H9 (cell line): ENCODE measurements around the gene APOL4. TPM values are rescaled to one million over a fixed set of nuclear protein-coding genes. Genes with fewer than 3 reads are reported as not detected.

ENCODE experiments used
- DNase-seq: peaks from one replicate; pipeline ENCODE4 v3.0.0-alpha.2; 2017
- H2AFZ ChIP-seq: one replicate; pipeline ENCODE4 v1.6.1; 2013; ENCODE audit warnings: mild to moderate bottlenecking, low read length, control low read depth, moderate library complexity
- H2AK5ac ChIP-seq: 2 replicates; pipeline ENCODE4 v1.6.1; 2013; ENCODE audit warnings: low read length, control low read depth, mixed read lengths; ENCODE audit not compliant: insufficient read length
- H2BK120ac ChIP-seq: one replicate; pipeline ENCODE4 v1.6.1; 2013; ENCODE audit warnings: low read depth, mild to moderate bottlenecking, low read length, control low read depth, inconsistent platforms; ENCODE audit not compliant: poor library complexity, severe bottlenecking
- H2BK12ac ChIP-seq: 2 replicates; pipeline ENCODE4 v1.6.1; 2013; ENCODE audit warnings: low read length, control low read depth, mixed read lengths, low read depth; ENCODE audit not compliant: insufficient read length
- H2BK15ac ChIP-seq: 2 replicates; pipeline ENCODE4 v1.6.1; 2013; ENCODE audit warnings: low read depth, low read length, control low read depth
- H2BK20ac ChIP-seq: one replicate; pipeline ENCODE4 v1.6.1; 2013; ENCODE audit warnings: low read depth, mild to moderate bottlenecking, low read length, control low read depth, inconsistent platforms; ENCODE audit not compliant: poor library complexity, severe bottlenecking
- H2BK5ac ChIP-seq: 2 replicates; pipeline ENCODE4 v1.6.1; 2013; ENCODE audit warnings: low read length, control low read depth, mixed read lengths; ENCODE audit not compliant: insufficient read length
- H3K14ac ChIP-seq: 2 replicates; pipeline ENCODE4 v1.6.1; 2013; ENCODE audit warnings: low read length, control low read depth; ENCODE audit not compliant: insufficient read depth
- H3K18ac ChIP-seq: 2 replicates; pipeline ENCODE4 v1.6.1; 2013; ENCODE audit warnings: low read depth, mild to moderate bottlenecking, mixed read lengths, low read length, control low read depth; ENCODE audit not compliant: insufficient read length
- H3K23ac ChIP-seq: 2 replicates; pipeline ENCODE4 v1.6.1; 2013; ENCODE audit warnings: low read length, control low read depth, mixed read lengths, low read depth; ENCODE audit not compliant: insufficient read length
- H3K23me2 ChIP-seq: 2 replicates; pipeline ENCODE4 v1.6.1; 2013; ENCODE audit warnings: low read depth, mild to moderate bottlenecking, mixed read lengths, low read length, control low read depth; ENCODE audit not compliant: insufficient read length, poor library complexity, severe bottlenecking
- H3K27ac ChIP-seq: 2 replicates; pipeline ENCODE4 v1.5.1; 2013; ENCODE audit warnings: low read length, control low read depth, mixed read lengths, low read depth; ENCODE audit not compliant: insufficient read length
- H3K27me3 ChIP-seq: 2 replicates; pipeline ENCODE4 v1.6.1; 2013; ENCODE audit warnings: low read length, control low read depth, inconsistent platforms; ENCODE audit not compliant: insufficient read depth
- H3K4ac ChIP-seq: 2 replicates; pipeline ENCODE4 v1.6.1; 2013; ENCODE audit warnings: low read depth, mild to moderate bottlenecking, control low read depth, inconsistent platforms, low read length, moderate library complexity
- H3K4me1 ChIP-seq: 2 replicates; pipeline ENCODE4 v1.6.1; 2013; ENCODE audit warnings: low read length, control low read depth, inconsistent platforms; ENCODE audit not compliant: insufficient read depth
- H3K4me2 ChIP-seq: 2 replicates; pipeline ENCODE4 v1.6.1; 2013; ENCODE audit warnings: low read length, control low read depth, mixed read lengths; ENCODE audit not compliant: insufficient read length, insufficient read depth
- H3K56ac ChIP-seq: 2 replicates; pipeline ENCODE4 v1.6.1; 2013; ENCODE audit warnings: low read depth, mild to moderate bottlenecking, mixed read lengths, low read length, control low read depth; ENCODE audit not compliant: insufficient read length
- H3K79me1 ChIP-seq: 2 replicates; pipeline ENCODE4 v1.6.1; 2013; ENCODE audit warnings: low read depth, mild to moderate bottlenecking, moderate library complexity, low read length, control low read depth, inconsistent platforms; ENCODE audit not compliant: insufficient read depth, poor library complexity, severe bottlenecking
- H3K79me2 ChIP-seq: 2 replicates; pipeline ENCODE4 v1.6.1; 2013; ENCODE audit warnings: low read length, control low read depth, inconsistent platforms; ENCODE audit not compliant: insufficient read depth
- H3K9ac ChIP-seq: 2 replicates; pipeline ENCODE4 v1.6.1; 2013; ENCODE audit warnings: low read length, control low read depth, mixed read lengths; ENCODE audit not compliant: insufficient read length; ENCODE audit errors: extremely low read depth
- H3K9me3 ChIP-seq: one replicate; pipeline ENCODE4 v1.6.1; 2013; ENCODE audit warnings: low read depth, low read length, inconsistent platforms; ENCODE audit not compliant: control insufficient read depth
- H3T11ph ChIP-seq: one replicate; pipeline ENCODE4 v1.6.1; 2013; ENCODE audit warnings: mild to moderate bottlenecking, low read length, control low read depth, inconsistent platforms
- H4K20me1 ChIP-seq: one replicate; pipeline ENCODE4 v1.6.1; 2013; ENCODE audit not compliant: control insufficient read depth, insufficient read length, insufficient read depth
- H4K5ac ChIP-seq: 2 replicates; pipeline ENCODE4 v1.6.1; 2013; ENCODE audit warnings: low read depth, mild to moderate bottlenecking, mixed read lengths, low read length, control low read depth; ENCODE audit not compliant: insufficient read length
- H4K8ac ChIP-seq: replicated peaks from 2 replicates; pipeline ENCODE4 v1.6.1; 2013; ENCODE audit warnings: low read length, control low read depth, mixed read lengths, low read depth; ENCODE audit not compliant: insufficient read length
- H4K91ac ChIP-seq: 2 replicates; pipeline ENCODE4 v1.6.1; 2013; ENCODE audit warnings: low read depth, mild to moderate bottlenecking, moderate library complexity, mixed read lengths, low read length, control low read depth; ENCODE audit not compliant: insufficient read length
- H3K27ac Mint-ChIP-seq, 3 experiments: 2 replicates in 2 of 3; 3 replicates in 1 of 3; pipeline ENCODE4 v1.8.0; 2020 to 2021; ENCODE audit warnings: mixed read lengths in 3 of 3, mild to moderate bottlenecking in 1 of 3, moderate library complexity in 1 of 3
- H3K27me3 Mint-ChIP-seq: 2 replicates; pipeline ENCODE4 v1.8.0; 2021; ENCODE audit warnings: low read depth, mild to moderate bottlenecking, moderate library complexity, mixed read lengths
- H3K36me3 Mint-ChIP-seq, 3 experiments: 2 replicates in 2 of 3; 3 replicates in 1 of 3; pipeline ENCODE4 v1.8.0; 2020 to 2021; ENCODE audit warnings: low read depth in 3 of 3, mixed read lengths in 3 of 3; ENCODE audit not compliant: insufficient read depth in 1 of 3
- H3K4me1 Mint-ChIP-seq, 2 experiments: 2 replicates each; pipeline ENCODE4 v1.8.0; 2020; ENCODE audit warnings: mixed read lengths in 2 of 2
- H3K4me3 Mint-ChIP-seq, 2 experiments: 2 replicates in 1 of 2; 3 replicates in 1 of 2; pipeline ENCODE4 v1.8.0; 2020 to 2021; ENCODE audit warnings: mild to moderate bottlenecking in 2 of 2, mixed read lengths in 2 of 2, moderate library complexity in 1 of 2
- H3K9me3 Mint-ChIP-seq, 2 experiments: 2 replicates in 1 of 2; 3 replicates in 1 of 2; pipeline ENCODE4 v1.8.0; 2020; ENCODE audit warnings: mild to moderate bottlenecking in 2 of 2, mixed read lengths in 2 of 2, moderate library complexity in 1 of 2
- WGBS: extraction: QIAGEN DNeasy Blood & Tissue Kit; methylation state at CpG from one replicate; pipeline ENCODE4 v1.1.7; 2013; ENCODE audit warnings: missing lambda C conversion rate, low lambda C conversion rate, mixed read lengths; ENCODE audit not compliant: insufficient read length; ENCODE audit errors: extremely low coverage; 5-methylcytosine and 5-hydroxymethylcytosine counted together
- total RNA-seq: library from RNA; stranded (reverse); gene quantifications from 2 replicates; pipeline ENCODE4 v1.2.1, GENCODE V29; 2021
- TF ChIP-seq, protein P1 (sequence below): fragments of 200-600 bp; sonication (generic); conservative IDR thresholded peaks from 3 replicates; pipeline ENCODE4 v1.8.0; 2021; ENCODE audit warnings: antibody characterized with exemption, mild to moderate bottlenecking

APOL4 gene
- total RNA-seq, 1 experiment from 2014 or later: not detected

DNA sequence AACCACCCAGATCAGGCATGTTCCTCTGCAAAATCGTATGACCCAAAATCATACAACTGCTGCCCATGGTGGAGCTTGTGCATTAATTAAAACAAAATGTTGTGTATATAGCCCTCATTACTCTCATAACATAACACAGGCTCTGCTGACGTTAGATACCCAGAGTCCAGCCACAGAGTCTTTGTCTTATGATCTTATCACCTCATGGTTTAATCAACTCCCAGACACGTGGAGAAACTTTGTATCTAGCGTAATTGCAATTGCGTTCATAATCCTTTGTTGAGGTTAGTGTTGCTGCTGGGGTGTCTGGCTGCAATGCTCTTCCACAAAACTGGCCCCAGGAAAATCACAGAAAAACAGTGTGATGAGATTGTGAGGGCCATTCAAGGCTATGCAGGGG lies 46.3 kb upstream of the APOL4 start:
- H3K36me3 Mint-ChIP-seq: peaks cover 5 to 16% (median 9%) of the 10 kb centered on the region in 3 experiments; a peak in 6 of 7 replicates
- Histone ChIP-seq H3K4me1 (no peaks in the 10 kb centered on the region), H2AK5ac (no peak overlapping the region), H2BK5ac (no peak overlapping the region), H3K23me2 (no peaks in the 10 kb centered on the region), H2BK12ac (no peak overlapping the region), H2BK120ac (no peak overlapping the region), H4K91ac (no peak overlapping the region), H3K79me1 (no peaks in the 10 kb centered on the region), H3K23ac (no peak overlapping the region), H4K20me1 (no peaks in the 10 kb centered on the region), H3K27ac (no peak overlapping the region), H4K8ac (no peak overlapping the region), H3K56ac (no peak overlapping the region), H3T11ph (no peak overlapping the region), H3K9ac (no peak overlapping the region), H2AFZ (no peak overlapping the region), H3K27me3 (no peaks in the 10 kb centered on the region), H3K4ac (no peak overlapping the region), H3K14ac (no peak overlapping the region), H3K79me2 (no peaks in the 10 kb centered on the region), H2BK15ac (no peak overlapping the region), H4K5ac (no peak overlapping the region), H3K18ac (no peak overlapping the region), H2BK20ac (no peak overlapping the region), H3K4me2 (no peak overlapping the region), H3K9me3 (peaks cover 10% of the 10 kb centered on the region)
- no CpG with 5 or more reads among the region's 5 CpGs for WGBS
- peaks cover 22 to 24% of the 10 kb centered on the region in 2 experiments for H3K4me1 Mint-ChIP-seq
- H3K4me3 Mint-ChIP-seq: no peak overlapping the region
- no peak for DNase-seq
- no peak overlapping the region for H3K27ac Mint-ChIP-seq
- H3K27me3 Mint-ChIP-seq: peaks cover 11% of the 10 kb centered on the region
- H3K9me3 Mint-ChIP-seq: peaks cover 14 to 21% of the 10 kb centered on the region in 2 experiments
- TF ChIP-seq, protein P1, sequence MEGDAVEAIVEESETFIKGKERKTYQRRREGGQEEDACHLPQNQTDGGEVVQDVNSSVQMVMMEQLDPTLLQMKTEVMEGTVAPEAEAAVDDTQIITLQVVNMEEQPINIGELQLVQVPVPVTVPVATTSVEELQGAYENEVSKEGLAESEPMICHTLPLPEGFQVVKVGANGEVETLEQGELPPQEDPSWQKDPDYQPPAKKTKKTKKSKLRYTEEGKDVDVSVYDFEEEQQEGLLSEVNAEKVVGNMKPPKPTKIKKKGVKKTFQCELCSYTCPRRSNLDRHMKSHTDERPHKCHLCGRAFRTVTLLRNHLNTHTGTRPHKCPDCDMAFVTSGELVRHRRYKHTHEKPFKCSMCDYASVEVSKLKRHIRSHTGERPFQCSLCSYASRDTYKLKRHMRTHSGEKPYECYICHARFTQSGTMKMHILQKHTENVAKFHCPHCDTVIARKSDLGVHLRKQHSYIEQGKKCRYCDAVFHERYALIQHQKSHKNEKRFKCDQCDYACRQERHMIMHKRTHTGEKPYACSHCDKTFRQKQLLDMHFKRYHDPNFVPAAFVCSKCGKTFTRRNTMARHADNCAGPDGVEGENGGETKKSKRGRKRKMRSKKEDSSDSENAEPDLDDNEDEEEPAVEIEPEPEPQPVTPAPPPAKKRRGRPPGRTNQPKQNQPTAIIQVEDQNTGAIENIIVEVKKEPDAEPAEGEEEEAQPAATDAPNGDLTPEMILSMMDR: no peak
